Measurements from ENCODE around the gene C1S.

GRCh38 chr12:7100239-7100638 is 39.7 kb downstream of the C1S start:
- no peak for TF ChIP-seq POLR2A (IDR thresholded peaks at IDR 0.05)
- TF ChIP-seq CTCF (IDR thresholded peaks at IDR 0.05): no peak
- TF ChIP-seq EP300 (IDR thresholded peaks at IDR 0.05; ENCODE audit: low read depth): no peak
- no peak for TF ChIP-seq POLR2AphosphoS5 (IDR thresholded peaks at IDR 0.05)
